ENCODE measurements around the gene LRRK1. TPM values are rescaled to one million over a fixed set of nuclear protein-coding genes. Genes with fewer than 3 reads are reported as not detected.

The LRRK1 gene
- total and polyA plus RNA-seq, 2 of the 13 experiments (the other 11 are each of a cell fraction or from before 2014, with no cell fraction given), result 0.13 to 1.2 TPM

GRCh38 chr15:100877551-100877950 lies 41.6 kb upstream of the LRRK1 start:
- no peak overlapping the region for H2AFZ ChIP-seq (ENCODE audit: low read length)
- FAIRE-seq, result no peak
- ChIA-PET POLR2A (no interaction called here), CTCF (ENCODE audit: low intra/inter-chr PET ratio, low total read pairs) (no interaction called here)
- in situ Hi-C loops (cut with HindIII; ENCODE audit: extremely low pct_ligation_motif_present, low pct_unique_long_range_greater_than_20kb) (no loop called here), intact Hi-C loops (cut with micrococcal nuclease; ENCODE audit: unreplicated experiment) (no loop called here)
- H3K9ac ChIP-seq (ENCODE audit: insufficient read depth, low read depth, low read length), result no peak overlapping the region
- no peak overlapping the region for H3K4me3 ChIP-seq (replicated peaks in 1 of 3; ENCODE audit: insufficient read depth in 1 of 3, low read depth in 2 of 3, low read length in 3 of 3)
- no peak for DNase-seq (ENCODE audit: low spot score)
- H3K4me2 ChIP-seq (ENCODE audit: low read depth, low read length), result no peak overlapping the region
- no peak for TF ChIP-seq E2F5 (CRISPR knock-in tag; conservative IDR thresholded peaks at IDR 0.05)
- H3K4me1 ChIP-seq (ENCODE audit: insufficient read depth, low read length), result no peaks in the 10 kb centered on the region
- H3K9me3 ChIP-seq (ENCODE audit: low read length), result no peaks in the 10 kb centered on the region
- no peak for ATAC-seq
- no peaks in the 10 kb centered on the region for H3K79me2 ChIP-seq (ENCODE audit: insufficient read depth, low read length)
- 35% methylated on average over 3 of the region's 10 CpGs for WGBS (ENCODE audit: low lambda C conversion rate)
- BruUV-seq (replicated peaks), result no TSS peak
- no peak overlapping the region for H3K27ac ChIP-seq (ENCODE audit: extremely low read length, insufficient read depth, low read length)
- no peaks in the 10 kb centered on the region for H4K20me1 ChIP-seq (ENCODE audit: insufficient read depth, low read length)
- peaks cover 3 to 40% of the 10 kb centered on the region in 2 experiments; a peak in 4 of 5 replicates for H3K27me3 ChIP-seq (ENCODE audit: control insufficient read depth in 1 of 2, insufficient read depth in 2 of 2, low read length in 2 of 2)
- no peaks in the 10 kb centered on the region for H3K36me3 ChIP-seq (replicated peaks in 1 of 2; ENCODE audit: control insufficient read depth in 1 of 2, insufficient read depth in 2 of 2, low read length in 2 of 2)

GRCh38 chr15:100878130-100878529 lies 41.0 kb upstream of the LRRK1 start:
- 10% methylated on average over 4 of the region's 11 CpGs for WGBS (ENCODE audit: low lambda C conversion rate)
- Histone ChIP-seq H3K36me3 (replicated peaks in 1 of 2; ENCODE audit: control insufficient read depth in 1 of 2, insufficient read depth in 2 of 2, low read length in 2 of 2) (no peaks in the 10 kb centered on the region), H2AFZ (ENCODE audit: low read length) (no peak overlapping the region), H3K4me1 (ENCODE audit: insufficient read depth, low read length) (no peaks in the 10 kb centered on the region), H3K4me2 (ENCODE audit: low read depth, low read length) (no peak overlapping the region), H3K9me3 (ENCODE audit: low read length) (no peaks in the 10 kb centered on the region), H3K9ac (ENCODE audit: insufficient read depth, low read depth, low read length) (no peak overlapping the region), H3K27me3 (ENCODE audit: control insufficient read depth in 1 of 2, insufficient read depth in 2 of 2, low read length in 2 of 2) (peaks cover 3 to 46% of the 10 kb centered on the region in 2 experiments; a peak in 4 of 5 replicates), H4K20me1 (ENCODE audit: insufficient read depth, low read length) (no peaks in the 10 kb centered on the region), H3K27ac (ENCODE audit: extremely low read length, insufficient read depth, low read length) (no peak overlapping the region), H3K79me2 (ENCODE audit: insufficient read depth, low read length) (no peaks in the 10 kb centered on the region), H3K4me3 (replicated peaks in 1 of 3; ENCODE audit: insufficient read depth in 1 of 3, low read depth in 2 of 3, low read length in 3 of 3) (no peak overlapping the region)
- CTCF ChIA-PET (ENCODE audit: low intra/inter-chr PET ratio, low total read pairs), result no interaction called here
- intact Hi-C loops (cut with micrococcal nuclease; ENCODE audit: unreplicated experiment) (no loop called here), in situ Hi-C loops (cut with HindIII; ENCODE audit: extremely low pct_ligation_motif_present, low pct_unique_long_range_greater_than_20kb) (no loop called here)
- DNase-seq (ENCODE audit: low spot score) (no peak), FAIRE-seq (no peak), ATAC-seq (no peak)
- BruUV-seq (replicated peaks), result no TSS peak
- POLR2A ChIA-PET, result no interaction called here
- TF ChIP-seq ZNF496 (CRISPR knock-in tag; IDR thresholded peaks at IDR 0.05; ENCODE audit: insufficient replicate concordance) (no peak), SMYD3 (CRISPR knock-in tag; IDR thresholded peaks at IDR 0.05) (no peak), ZBTB39 (CRISPR knock-in tag; IDR thresholded peaks at IDR 0.05) (no peak), ZNF224 (CRISPR knock-in tag; IDR thresholded peaks at IDR 0.05) (no peak), SKIL (CRISPR knock-in tag; IDR thresholded peaks at IDR 0.05; ENCODE audit: borderline replicate concordance) (no peak), KDM2A (CRISPR knock-in tag; IDR thresholded peaks at IDR 0.05; ENCODE audit: borderline replicate concordance, low read depth) (no peak), EP300 (IDR thresholded peaks at IDR 0.05; ENCODE audit: low read depth in 2 of 2, low read length in 2 of 2) (no peak), EP300 (CRISPR knock-in tag; IDR thresholded peaks at IDR 0.05; ENCODE audit: borderline replicate concordance) (no peak), MTA1 (CRISPR knock-in tag; IDR thresholded peaks at IDR 0.05; ENCODE audit: borderline replicate concordance) (no peak), ZBTB7B (CRISPR knock-in tag; IDR thresholded peaks at IDR 0.05) (no peak), MTF1 (CRISPR knock-in tag; IDR thresholded peaks at IDR 0.05) (no peak), ZZZ3 (CRISPR knock-in tag; IDR thresholded peaks at IDR 0.05; ENCODE audit: borderline replicate concordance) (no peak), ARNT2 (CRISPR knock-in tag; IDR thresholded peaks at IDR 0.05; ENCODE audit: low read depth) (no peak)
